ENCODE results near the gene EFHB. TPM values are rescaled to one million over a fixed set of nuclear protein-coding genes. Genes with fewer than 3 reads are reported as not detected.

The EFHB gene
- total and polyA plus RNA-seq, 2 of the 13 experiments (the other 11 are each of a cell fraction or from before 2014, with no cell fraction given), result 0.15 to 0.42 TPM

DNA sequence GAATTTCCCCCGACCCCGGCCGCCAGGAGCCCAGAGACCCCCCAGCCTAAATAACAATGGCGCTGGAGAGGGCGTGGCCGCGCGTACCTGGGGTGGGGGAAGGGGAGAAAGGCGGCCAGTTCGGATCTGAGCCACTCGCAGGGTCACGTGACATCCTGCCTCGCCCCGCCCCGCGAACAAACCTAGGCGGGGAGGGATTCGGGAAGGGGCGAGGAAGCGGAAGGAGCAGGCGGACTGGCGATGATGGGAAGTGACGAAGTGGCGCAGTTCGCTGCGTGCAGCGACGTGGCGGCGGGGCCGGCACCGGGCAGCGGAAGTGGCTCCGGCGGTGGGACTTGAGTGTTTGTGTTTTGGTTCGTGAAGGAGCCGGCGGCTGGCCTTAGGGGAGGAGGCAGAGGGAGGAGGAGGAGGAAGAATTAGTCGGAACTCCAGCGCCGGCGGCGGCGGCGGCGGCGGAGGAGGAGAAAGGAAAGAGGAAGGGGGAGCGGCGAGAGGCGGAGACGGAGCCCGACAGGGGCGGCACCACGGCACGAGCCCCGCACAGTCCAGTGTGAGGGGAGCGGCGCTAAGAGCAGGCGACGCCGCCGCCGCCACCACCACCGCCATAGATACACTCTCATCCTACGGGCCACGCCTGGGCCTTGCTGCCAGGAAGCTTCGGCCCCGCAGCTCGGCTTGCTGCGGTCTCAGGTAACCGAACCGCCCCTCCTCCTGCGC lies 13.0 kb upstream of the EFHB start, which contains the start of gene RAB5A (continued):
- TF ChIP-seq, protein P1, sequence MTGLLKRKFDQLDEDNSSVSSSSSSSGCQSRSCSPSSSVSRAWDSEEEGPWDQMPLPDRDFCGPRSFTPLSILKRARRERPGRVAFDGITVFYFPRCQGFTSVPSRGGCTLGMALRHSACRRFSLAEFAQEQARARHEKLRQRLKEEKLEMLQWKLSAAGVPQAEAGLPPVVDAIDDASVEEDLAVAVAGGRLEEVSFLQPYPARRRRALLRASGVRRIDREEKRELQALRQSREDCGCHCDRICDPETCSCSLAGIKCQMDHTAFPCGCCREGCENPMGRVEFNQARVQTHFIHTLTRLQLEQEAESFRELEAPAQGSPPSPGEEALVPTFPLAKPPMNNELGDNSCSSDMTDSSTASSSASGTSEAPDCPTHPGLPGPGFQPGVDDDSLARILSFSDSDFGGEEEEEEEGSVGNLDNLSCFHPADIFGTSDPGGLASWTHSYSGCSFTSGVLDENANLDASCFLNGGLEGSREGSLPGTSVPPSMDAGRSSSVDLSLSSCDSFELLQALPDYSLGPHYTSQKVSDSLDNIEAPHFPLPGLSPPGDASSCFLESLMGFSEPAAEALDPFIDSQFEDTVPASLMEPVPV (CRISPR knock-in tag; IDR thresholded peaks at IDR 0.05), result no peak
- TF ChIP-seq HDAC6 (IDR thresholded peaks at IDR 0.05; ENCODE audit: low read depth, low read length), result no peak
- no peak for TF ChIP-seq NCOA5 (CRISPR knock-in tag; IDR thresholded peaks at IDR 0.05)
- TF ChIP-seq, protein P2, sequence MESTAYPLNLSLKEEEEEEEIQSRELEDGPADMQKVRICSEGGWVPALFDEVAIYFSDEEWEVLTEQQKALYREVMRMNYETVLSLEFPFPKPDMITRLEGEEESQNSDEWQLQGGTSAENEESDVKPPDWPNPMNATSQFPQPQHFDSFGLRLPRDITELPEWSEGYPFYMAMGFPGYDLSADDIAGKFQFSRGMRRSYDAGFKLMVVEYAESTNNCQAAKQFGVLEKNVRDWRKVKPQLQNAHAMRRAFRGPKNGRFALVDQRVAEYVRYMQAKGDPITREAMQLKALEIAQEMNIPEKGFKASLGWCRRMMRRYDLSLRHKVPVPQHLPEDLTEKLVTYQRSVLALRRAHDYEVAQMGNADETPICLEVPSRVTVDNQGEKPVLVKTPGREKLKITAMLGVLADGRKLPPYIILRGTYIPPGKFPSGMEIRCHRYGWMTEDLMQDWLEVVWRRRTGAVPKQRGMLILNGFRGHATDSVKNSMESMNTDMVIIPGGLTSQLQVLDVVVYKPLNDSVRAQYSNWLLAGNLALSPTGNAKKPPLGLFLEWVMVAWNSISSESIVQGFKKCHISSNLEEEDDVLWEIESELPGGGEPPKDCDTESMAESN (CRISPR knock-in tag; conservative IDR thresholded peaks at IDR 0.05), result 0 out of 2 replicates have a peak, but pooled peaks have one; percentile 63
- TF ChIP-seq ZNF776 (CRISPR knock-in tag; IDR thresholded peaks at IDR 0.05), result no peak; the same call in 1 of the 2 replicates
- 0 out of 2 replicates have a peak, but pooled peaks have one; percentile 78 for TF ChIP-seq ZNF572 (CRISPR knock-in tag; IDR thresholded peaks at IDR 0.05)
- TF ChIP-seq, protein P3, sequence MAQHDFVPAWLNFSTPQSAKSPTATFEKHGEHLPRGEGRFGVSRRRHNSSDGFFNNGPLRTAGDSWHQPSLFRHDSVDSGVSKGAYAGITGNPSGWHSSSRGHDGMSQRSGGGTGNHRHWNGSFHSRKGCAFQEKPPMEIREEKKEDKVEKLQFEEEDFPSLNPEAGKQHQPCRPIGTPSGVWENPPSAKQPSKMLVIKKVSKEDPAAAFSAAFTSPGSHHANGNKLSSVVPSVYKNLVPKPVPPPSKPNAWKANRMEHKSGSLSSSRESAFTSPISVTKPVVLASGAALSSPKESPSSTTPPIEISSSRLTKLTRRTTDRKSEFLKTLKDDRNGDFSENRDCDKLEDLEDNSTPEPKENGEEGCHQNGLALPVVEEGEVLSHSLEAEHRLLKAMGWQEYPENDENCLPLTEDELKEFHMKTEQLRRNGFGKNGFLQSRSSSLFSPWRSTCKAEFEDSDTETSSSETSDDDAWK (CRISPR knock-in tag; IDR thresholded peaks at IDR 0.05), result no peak
- TF ChIP-seq KMT2B (CRISPR knock-in tag; IDR thresholded peaks at IDR 0.05), result peak; percentile 85
- no peak for TF ChIP-seq PCBP1 (IDR thresholded peaks at IDR 0.05; ENCODE audit: borderline replicate concordance, low read depth, low read length)
- TF ChIP-seq, protein P4, sequence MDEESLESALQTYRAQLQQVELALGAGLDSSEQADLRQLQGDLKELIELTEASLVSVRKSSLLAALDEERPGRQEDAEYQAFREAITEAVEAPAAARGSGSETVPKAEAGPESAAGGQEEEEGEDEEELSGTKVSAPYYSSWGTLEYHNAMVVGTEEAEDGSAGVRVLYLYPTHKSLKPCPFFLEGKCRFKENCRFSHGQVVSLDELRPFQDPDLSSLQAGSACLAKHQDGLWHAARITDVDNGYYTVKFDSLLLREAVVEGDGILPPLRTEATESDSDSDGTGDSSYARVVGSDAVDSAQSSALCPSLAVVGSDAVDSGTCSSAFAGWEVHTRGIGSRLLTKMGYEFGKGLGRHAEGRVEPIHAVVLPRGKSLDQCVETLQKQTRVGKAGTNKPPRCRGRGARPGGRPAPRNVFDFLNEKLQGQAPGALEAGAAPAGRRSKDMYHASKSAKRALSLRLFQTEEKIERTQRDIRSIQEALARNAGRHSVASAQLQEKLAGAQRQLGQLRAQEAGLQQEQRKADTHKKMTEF (CRISPR knock-in tag; IDR thresholded peaks at IDR 0.05), result peak; percentile 90
- TF ChIP-seq MIER3 (CRISPR knock-in tag; IDR thresholded peaks at IDR 0.05; ENCODE audit: borderline replicate concordance), result peak; percentile 65; the same call in 1 of the 2 replicates
- no peak for TF ChIP-seq ZBTB1 (CRISPR knock-in tag; IDR thresholded peaks at IDR 0.05; ENCODE audit: borderline replicate concordance)
- TF ChIP-seq ZNF768 (CRISPR knock-in tag; IDR thresholded peaks at IDR 0.05), result peak; percentile 19; the same call in 1 of the 2 replicates
- no peak for TF ChIP-seq MAFK (conservative IDR thresholded peaks at IDR 0.05 in 1 of 2, IDR thresholded peaks at IDR 0.05 in 1 of 2; ENCODE audit: low read length in 2 of 2)
- no peak for TF ChIP-seq HIVEP1 (CRISPR knock-in tag; IDR thresholded peaks at IDR 0.05)
- TF ChIP-seq SRSF1 (optimal IDR thresholded peaks at IDR 0.05; ENCODE audit: low read depth, low read length), result peak; percentile 64
- TF ChIP-seq, protein P5, sequence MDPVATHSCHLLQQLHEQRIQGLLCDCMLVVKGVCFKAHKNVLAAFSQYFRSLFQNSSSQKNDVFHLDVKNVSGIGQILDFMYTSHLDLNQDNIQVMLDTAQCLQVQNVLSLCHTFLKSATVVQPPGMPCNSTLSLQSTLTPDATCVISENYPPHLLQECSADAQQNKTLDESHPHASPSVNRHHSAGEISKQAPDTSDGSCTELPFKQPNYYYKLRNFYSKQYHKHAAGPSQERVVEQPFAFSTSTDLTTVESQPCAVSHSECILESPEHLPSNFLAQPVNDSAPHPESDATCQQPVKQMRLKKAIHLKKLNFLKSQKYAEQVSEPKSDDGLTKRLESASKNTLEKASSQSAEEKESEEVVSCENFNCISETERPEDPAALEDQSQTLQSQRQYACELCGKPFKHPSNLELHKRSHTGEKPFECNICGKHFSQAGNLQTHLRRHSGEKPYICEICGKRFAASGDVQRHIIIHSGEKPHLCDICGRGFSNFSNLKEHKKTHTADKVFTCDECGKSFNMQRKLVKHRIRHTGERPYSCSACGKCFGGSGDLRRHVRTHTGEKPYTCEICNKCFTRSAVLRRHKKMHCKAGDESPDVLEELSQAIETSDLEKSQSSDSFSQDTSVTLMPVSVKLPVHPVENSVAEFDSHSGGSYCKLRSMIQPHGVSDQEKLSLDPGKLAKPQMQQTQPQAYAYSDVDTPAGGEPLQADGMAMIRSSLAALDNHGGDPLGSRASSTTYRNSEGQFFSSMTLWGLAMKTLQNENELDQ (CRISPR knock-in tag; IDR thresholded peaks at IDR 0.05; ENCODE audit: borderline replicate concordance), result no peak
- no peak for TF ChIP-seq NFIB (CRISPR knock-in tag; IDR thresholded peaks at IDR 0.05; ENCODE audit: borderline replicate concordance)
- TF ChIP-seq TCF7L2 (IDR thresholded peaks at IDR 0.05; ENCODE audit: low read depth, low read length), result no peak
- TF ChIP-seq, protein P6, sequence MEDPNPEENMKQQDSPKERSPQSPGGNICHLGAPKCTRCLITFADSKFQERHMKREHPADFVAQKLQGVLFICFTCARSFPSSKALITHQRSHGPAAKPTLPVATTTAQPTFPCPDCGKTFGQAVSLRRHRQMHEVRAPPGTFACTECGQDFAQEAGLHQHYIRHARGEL (CRISPR knock-in tag; IDR thresholded peaks at IDR 0.05), result no peak

Data from HepG2 (cell line).